Fibroblast of gingiva (primary cell): Measurements from ENCODE around the gene TUBB4A.
A peak's percentile ranks its signal among the peaks of the same experiment; 100 is the strongest.
"Not testable (repeated sequence)": the region's sequence is repeated elsewhere in the genome, so short reads cannot be mapped to it uniquely, and the experiment has no call there.

Experiments used
- DNase-seq: peaks from one replicate; pipeline ENCODE4 v3.0.0-alpha.2; 2011; ENCODE audit warnings: low read depth

TUBB4A gene

DNA sequence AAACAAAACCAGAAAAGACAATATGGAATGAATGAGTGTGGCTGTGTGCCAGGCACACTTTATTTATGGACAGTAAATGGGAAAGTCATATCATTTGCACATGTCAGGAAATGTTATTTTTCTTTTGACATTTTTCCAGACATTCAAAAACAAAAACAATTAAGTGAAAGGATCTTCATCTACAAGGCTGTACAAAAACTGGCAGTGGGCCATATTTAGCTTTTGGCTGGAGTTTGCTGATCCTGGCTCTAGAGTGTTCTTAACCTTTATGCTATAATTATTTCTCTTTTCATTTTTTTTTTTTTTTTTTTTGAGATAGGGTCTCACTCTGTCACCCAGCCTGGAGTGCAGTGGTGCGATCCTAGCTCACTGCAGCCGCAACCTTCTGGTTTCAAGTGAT is 22.2 kb upstream of the TUBB4A start:
- DNase-seq = no peak

DNA sequence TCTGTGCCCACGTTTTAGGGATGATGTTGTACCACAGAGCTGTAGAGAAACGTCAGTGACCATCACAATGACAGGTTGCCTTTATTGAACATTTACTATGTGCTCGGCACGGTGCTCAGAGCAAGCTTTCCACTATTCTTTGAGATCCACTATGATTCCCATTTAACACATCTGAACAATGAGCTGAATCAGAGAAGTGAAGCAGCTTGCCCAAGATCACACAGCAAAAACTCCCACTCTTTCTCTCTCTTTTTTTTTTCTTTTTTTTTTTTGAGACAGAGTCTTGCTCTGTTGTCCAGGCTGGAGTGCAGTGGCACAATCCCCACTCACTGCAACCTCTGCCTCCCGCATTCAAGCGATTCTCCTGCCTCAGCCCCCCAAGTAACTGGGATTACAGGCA is 20.6 kb upstream of the TUBB4A start:
- no peak for DNase-seq

- no peak for DNase-seq
Measured at GRCh38 chr19:6521718-6522646, 19.9 kb upstream of the TUBB4A start.

DNA sequence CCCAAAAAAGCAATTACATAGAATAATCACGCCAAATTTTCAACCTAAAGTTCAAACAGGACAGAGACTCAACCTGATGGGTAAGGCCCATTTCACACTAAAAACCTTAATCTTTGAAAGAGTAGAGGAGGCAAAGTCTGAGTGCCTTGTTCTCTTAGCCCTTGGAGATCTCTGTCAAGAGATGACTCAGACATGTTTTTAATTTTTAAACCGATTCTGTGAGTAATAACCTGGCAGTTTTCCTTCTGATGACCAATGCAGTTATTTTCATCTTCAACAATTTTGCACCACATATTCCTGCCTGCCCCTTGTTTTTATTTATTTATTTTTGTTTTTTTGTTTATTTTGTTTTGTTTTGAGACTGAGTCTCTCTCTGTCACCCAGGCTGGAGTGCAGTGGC is 17.2 kb upstream of the TUBB4A start:
- peak; percentile 48 for DNase-seq

- no peak for DNase-seq
Measured at GRCh38 chr19:6518145-6518911, 16.2 kb upstream of the TUBB4A start.

- DNase-seq = peak; percentile 57
Measured at GRCh38 chr19:6516659-6517291, 14.7 kb upstream of the TUBB4A start.

DNA sequence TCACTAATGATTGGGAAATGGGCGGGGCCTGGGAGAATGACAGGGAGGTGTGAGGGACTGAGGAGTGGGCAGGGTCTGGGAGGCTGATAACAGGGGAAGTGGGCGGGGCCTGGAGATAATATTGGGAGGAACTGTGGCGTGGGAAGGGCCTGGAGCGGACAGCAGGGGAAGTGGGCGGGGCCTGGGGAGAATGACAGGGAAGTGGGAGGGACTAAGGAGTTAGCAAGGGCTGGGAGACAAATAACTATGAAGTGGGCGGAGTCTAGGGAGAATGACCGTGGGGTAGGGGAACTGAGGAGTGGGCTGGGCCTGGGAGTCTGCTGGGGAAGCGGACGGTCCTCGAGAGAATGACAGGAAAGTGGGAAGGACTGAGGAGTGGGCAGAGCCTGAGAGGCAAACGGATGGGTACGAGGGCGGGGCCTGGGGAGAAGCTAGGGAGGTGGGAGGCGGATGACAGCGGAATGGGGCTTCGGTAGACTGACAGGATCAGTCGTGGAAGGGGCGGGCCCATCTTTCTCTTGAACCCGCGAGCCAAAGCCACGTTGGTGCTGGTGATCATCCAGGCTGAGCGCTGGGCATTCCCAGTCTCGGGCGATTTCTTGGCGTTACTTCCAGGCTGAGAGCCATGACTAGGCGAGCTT is 14.0 kb upstream of the TUBB4A start:
- peak; percentile 75 for DNase-seq

DNA sequence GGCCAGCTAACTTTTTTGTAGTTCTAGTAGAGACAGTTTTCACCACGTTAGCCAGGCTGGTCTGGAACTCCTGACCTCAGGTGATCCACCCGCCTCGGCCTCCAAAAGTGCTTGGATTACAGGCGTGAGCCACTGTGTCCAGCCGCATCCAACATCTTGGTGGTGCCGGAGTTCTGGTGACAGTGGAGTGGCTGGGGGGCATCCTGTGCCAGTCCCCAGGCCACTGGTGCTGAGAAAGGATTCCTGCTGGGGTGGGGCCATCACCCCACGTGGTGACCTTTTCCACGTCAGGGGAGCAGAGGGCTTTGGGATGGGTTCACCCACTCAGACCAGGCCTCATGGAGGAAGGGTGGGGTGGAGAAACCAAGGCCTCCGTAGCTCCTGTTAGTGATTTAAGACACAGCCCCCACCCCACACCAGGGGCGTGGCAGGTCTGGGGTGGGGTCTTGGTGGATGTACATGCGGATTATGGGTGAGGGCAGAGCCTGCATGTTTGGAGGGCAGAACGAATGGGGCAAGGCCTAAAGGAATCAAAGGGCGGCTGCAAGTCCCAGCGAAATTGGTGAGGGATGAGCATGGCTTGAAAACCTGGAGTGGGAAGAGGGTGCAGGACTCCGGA is 12.9 kb upstream of the TUBB4A start:
- DNase-seq = no peak

GRCh38 chr19:6514089-6514488 is 12.0 kb upstream of the TUBB4A start:
- no peak for DNase-seq

DNA sequence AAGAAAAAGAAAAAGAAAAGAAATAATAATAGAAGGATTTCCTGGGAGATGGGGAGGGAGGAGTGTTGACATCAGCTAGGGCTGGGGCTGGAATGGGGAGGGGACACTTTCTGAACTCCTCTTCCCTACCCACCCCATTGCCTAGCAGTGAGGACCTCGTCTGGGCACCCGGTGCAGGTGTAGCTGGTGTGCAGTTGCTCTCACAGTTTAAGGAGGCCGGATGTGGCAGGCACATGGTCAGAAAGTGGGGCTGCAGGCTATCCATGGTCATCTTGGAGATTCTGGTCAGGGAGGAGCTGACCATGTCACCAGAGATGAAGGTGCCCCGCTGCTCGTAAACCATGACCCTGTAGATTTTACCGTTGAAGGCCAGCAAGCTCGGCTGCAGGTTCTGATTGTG is 8.5 kb upstream of the TUBB4A start:
- DNase-seq = no peak

DNA sequence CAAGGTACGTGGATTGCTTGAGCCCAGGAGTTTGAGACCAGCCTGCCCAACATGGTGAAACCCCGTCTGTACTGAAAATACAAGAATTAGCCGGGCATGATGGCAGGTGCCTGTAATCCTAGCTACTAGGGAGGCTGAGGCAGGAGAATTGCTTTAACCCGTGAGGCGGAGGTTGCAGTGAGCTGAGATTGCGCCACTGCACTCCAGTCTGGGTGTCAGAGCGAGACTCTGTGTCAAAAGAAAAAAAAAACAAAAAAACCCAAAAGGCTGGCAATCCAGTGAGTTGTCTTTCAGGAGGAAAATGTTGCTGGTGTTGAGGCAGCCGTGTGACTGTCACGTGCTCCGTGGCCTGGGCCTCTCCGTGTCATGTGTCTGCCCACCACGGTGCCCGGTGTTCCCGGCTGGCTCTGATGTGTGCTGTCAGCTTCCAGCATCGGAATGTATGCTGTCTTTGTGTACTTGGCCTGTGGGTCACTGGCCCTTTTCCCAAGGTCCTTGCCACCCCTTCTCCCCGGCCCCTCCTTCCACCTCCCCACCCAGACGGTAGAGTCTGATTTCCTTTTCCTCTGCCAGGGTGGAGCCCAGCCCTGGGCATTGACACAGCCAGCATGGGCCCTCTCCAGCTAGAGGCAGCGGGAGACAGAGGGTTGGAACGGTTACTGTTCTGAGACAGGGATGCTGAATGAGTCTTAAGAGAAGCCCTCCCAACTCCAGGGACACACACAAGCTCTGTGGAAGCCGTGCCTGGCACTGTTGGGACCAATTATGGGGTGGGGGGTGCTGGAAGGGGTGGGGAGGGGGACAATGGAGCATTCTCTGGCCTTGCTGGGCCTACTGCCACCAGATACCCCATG is 7.2 kb upstream of the TUBB4A start:
- DNase-seq = no peak

DNA sequence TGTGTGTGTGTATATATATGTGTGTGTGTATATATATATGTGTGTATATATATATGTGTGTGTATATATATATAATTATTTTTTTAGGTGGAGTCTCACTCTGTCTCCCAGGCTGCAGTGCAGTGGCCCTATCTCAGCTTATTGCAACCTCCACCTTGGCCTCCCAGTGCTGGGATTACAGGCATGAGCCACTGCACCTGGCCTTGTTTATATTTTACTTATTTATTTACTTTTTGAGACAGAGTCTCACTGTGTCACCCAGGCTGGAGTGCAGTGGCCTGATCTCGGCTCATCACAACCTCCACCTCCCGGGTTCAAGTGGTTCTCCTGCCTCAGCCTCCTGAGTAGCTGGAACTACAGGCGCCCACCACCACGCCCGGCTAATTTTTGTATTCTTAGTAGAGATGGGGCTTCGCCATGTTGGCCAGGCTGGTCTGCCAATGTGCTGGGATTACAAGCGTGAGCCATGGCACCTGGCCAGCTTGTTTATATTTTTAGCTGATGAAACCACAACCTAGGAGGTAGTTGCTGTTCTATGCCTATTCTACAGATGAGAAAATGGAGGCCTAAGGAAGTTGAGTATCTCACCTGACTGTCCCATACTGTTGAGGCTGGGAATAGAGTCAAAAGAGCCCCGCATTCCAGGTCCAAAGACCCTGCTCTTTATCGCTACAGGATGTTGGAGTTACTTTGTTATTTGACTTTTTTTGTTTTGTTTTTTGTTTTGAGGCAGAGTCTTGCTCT is 6.1 kb upstream of the TUBB4A start:
- not testable (repeated sequence) for DNase-seq

DNA sequence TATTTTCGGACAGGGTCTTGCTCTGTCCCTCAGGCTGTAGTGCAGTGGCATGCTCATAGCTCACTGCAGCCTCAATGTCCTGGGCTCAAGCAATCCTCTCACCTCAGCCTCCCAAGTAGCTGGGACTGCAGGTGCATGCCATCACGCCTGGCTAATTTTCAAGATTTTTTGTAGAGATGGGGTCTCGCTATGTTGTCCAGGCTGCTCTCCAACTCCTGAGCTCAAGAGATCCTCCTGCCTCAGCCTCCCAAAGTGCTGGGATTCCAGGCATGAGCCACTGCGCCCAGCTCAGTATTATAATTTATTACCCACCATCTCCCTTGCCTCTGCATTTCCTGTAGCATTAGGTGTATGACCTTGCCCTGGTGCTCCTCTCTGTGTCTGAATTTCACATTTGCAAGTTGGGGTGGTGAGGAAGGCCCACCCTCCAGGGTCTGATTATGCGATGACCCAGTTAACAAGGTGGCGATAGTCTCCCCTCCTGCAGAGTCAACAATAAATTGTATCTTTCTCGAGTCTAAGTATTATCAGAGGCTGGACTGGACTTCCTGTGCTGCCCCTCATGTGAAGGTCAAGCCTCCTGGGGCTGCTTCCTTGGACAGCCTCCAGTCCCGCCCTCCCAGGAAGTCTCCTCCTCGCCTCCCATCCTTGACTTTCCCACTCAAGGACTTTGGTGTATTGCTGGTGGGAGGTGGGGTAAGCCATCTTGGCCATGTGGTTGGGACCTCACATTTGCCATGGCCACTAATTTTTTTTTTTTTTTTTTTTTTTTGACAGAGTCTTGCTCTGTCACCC is 1.5 kb upstream of the TUBB4A start:
- DNase-seq = no peak

GRCh38 chr19:6500837-6501739 is 1.0 kb downstream of the TUBB4A start:
- no peak for DNase-seq

DNA sequence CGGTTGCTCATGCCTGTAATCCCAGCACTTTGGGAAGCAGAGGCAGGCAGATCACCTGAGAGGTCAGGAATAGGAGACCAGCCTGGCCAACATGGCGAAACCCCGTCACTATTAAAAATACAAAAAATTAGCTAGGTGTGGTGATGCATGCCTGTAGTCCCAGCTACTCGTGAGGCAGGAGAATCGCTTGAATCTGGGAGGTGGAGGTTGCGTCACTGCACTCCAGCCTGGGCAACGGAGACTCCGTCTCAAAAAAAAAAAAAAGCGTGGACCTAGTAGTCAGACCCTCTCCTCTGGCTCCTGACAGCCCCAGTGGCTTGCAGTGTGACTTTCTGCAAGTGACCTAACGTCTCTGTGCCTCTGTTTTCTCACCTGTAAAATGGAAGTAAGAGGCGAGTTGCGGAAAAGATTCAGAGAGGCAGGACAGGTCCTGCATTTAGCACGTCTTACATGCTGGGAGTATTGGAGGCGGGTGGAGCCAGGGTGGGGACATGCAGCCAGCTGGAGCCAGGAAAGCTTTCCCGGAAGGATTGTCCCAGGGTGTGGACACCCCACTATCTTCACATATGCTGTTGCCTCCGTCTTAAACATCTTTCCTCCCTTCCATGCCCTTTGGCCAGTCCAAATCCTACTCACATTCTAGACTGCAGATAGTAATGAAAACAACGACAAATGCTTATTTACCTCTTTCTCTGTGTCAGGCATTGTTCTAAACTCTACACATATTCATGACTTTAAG is 2.9 kb downstream of the TUBB4A start:
- no peak for DNase-seq

- DNase-seq = no peak
Measured at GRCh38 chr19:6498294-6499036, 3.6 kb downstream of the TUBB4A start.

DNA sequence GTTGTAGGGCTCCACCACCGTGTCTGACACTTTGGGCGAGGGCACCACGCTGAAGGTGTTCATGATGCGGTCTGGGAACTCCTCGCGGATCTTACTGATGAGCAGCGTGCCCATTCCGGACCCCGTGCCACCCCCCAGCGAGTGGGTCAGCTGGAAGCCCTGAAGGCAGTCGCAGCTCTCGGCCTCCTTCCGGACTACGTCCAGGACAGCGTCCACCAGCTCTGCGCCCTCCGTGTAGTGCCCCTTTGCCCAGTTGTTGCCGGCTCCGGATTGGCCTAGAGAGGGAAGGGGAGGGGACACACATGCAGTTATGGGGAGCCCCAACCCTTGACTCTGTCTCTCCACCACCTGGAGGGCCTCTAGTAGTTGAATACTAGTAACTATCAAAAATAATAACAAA is 6.2 kb downstream of the TUBB4A start:
- DNase-seq = no peak
